ENCODE data around the gene KIF16B.

The KIF16B gene

DNA sequence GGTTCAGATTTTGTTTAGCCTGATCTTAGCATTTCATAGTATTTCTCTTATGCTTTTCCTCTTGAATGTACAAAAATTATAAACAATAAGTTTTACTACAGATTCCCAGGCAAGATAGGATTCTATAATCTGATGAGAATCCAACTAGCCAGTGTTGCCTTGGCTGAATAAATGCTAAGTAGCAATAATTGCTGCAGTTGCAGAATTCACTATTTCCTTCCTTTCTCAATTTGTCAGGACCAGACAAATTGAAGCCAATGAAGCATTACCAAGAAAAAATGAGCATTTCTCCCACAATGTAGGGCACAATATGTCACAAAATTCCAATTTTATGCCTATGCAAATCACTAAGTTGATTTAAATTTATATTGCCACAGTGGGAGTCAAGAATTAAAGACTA, 260.2 kb downstream of the KIF16B start:
- in situ Hi-C loops (cut with MboI; ENCODE audit: low sequenced_read_pairs), result no loop called here
- no peak for DNase-seq (ENCODE audit: low spot score in 2 of 2)

DNA sequence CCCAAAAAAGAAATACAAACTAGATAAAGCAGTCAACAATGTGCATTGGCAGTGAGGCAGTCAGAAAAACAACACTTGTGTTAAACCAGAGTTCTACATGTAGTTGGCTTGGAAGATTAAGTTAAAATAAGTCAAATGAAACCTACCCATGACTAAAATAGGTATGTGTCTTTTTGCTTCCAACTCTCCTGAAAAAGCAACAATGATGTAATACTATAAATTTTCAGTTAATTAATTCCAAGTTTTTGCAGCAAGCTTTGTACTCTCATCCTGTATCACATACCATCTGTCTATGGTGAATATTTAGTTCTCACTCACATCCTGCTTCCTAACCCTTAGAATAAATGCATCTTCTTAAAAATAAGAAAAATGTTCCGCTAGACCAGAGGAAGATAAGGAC, 261.5 kb downstream of the KIF16B start:
- Histone ChIP-seq H3K9me3 (no peaks in the 10 kb centered on the region; the same call in 1 of the 2 replicates), H3K36me3 (replicated peaks) (no peaks in the 10 kb centered on the region), H3K27me3 (ENCODE audit: low read depth) (no peaks in the 10 kb centered on the region), H3K4me3 (no peak overlapping the region), H3K4me1 (no peaks in the 10 kb centered on the region)
- in situ Hi-C loops (cut with MboI; ENCODE audit: low sequenced_read_pairs), result no loop called here
- no peak for DNase-seq (ENCODE audit: low spot score in 2 of 2)

More for the DNA sequence above, 260.2 kb downstream of the KIF16B start:
- no peaks in the 10 kb centered on the region for H3K27me3 ChIP-seq (ENCODE audit: low read depth)
- no peaks in the 10 kb centered on the region for H3K36me3 ChIP-seq (replicated peaks)
- no peaks in the 10 kb centered on the region for H3K4me1 ChIP-seq
- no peak overlapping the region for H3K4me3 ChIP-seq
- H3K9me3 ChIP-seq, result no peaks in the 10 kb centered on the region; the same call in 1 of the 2 replicates

DNA sequence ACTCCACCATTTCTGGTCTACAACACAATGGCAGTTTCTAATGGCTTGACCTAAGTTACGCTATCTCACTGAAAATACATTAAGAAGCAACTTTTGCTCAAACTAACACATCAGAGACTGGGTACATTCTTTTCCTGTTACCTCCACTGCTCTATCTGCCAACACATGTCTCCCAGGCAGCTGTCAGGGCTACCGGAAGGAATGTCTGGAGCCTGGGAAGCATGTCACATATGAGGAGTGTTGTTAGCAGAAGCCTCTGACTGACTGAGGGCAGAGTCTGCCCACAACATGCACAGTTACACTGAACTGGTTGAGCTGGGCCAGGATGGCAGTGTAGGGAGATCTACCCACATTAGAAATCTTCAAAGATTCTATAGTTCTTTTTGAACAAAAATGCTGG, 264.5 kb downstream of the KIF16B start:
- H3K4me1 ChIP-seq, result no peaks in the 10 kb centered on the region
- no peaks in the 10 kb centered on the region for H3K27me3 ChIP-seq (ENCODE audit: low read depth)
- in situ Hi-C loops (cut with MboI; ENCODE audit: low sequenced_read_pairs), result no loop called here
- no peaks in the 10 kb centered on the region; the same call in 1 of the 2 replicates for H3K9me3 ChIP-seq
- H3K4me3 ChIP-seq, result no peak overlapping the region
- no peaks in the 10 kb centered on the region for H3K36me3 ChIP-seq (replicated peaks)
- DNase-seq (ENCODE audit: low spot score in 2 of 2), result no peak

DNA sequence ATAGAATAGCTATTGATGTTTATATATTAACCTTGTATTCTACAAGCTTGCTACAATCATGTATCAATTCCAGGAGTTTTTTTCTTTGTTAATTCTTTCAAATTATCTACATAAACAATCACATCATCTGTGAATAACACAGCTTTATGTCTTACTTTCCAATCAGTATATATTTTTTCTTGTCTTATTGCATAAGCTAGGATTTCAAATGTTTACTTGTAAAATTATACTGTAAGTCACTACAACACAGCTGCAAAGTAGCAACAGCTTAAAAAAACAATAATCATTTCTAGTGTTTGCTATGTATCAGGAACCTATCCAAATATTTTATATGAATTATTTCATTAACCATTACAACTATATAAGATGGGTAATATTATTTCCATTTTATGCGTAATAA, 270.4 kb downstream of the KIF16B start:
- no peaks in the 10 kb centered on the region for H3K9me3 ChIP-seq
- no peaks in the 10 kb centered on the region for H3K36me3 ChIP-seq (replicated peaks)
- no peak for DNase-seq (ENCODE audit: low spot score in 2 of 2)
- no peak overlapping the region for H3K4me3 ChIP-seq
- no peaks in the 10 kb centered on the region for H3K27me3 ChIP-seq (ENCODE audit: low read depth)
- no peaks in the 10 kb centered on the region for H3K4me1 ChIP-seq
- in situ Hi-C loops (cut with MboI; ENCODE audit: low sequenced_read_pairs), result no loop called here

DNA sequence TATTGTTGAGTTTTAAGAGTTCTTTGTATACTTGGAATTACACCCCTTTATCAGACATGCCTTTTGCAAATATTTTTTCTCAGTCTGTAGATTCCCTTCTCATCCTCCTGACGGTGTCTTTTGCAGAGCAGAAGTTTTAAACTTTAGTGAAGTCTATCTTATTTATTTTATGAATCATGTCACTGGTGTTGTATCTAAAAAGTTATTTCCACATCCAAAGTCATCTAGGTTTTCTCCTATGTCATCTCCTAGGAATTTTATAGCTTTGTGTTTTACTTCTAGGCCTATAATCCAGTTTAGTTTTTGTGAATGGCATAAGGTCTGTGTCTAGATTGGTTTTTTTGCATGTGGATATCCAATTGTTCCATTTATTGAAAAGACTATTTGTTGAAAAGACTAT, 271.3 kb downstream of the KIF16B start:
- Histone ChIP-seq H3K9me3 (no peaks in the 10 kb centered on the region), H3K4me1 (no peaks in the 10 kb centered on the region), H3K4me3 (no peak overlapping the region), H3K36me3 (replicated peaks) (no peaks in the 10 kb centered on the region), H3K27me3 (ENCODE audit: low read depth) (no peaks in the 10 kb centered on the region)
- in situ Hi-C loops (cut with MboI; ENCODE audit: low sequenced_read_pairs), result no loop called here
- no peak for DNase-seq (ENCODE audit: low spot score in 2 of 2)

DNA sequence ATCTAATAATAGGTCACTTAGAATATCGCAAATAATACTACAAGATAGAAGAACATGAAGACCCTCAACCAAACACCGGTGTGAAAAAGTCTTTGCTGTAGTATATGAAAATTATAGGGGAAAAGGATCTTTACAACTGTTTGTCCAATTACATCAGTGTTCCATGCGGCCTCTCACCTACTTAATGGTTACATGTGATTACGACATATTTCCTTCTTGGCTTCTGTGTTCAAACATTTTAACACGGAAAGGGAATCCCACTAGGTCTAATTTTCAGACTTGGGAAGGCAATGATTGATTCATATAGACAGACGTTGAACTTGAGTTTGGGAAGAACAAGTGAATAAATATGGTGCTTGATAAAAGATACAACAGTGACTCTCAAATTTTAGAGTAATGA, 273.4 kb downstream of the KIF16B start:
- in situ Hi-C loops (cut with MboI; ENCODE audit: low sequenced_read_pairs), result no loop called here
- Histone ChIP-seq H3K4me3 (no peak overlapping the region), H3K9me3 (no peaks in the 10 kb centered on the region), H3K36me3 (replicated peaks) (no peaks in the 10 kb centered on the region), H3K4me1 (no peaks in the 10 kb centered on the region), H3K27me3 (ENCODE audit: low read depth) (no peaks in the 10 kb centered on the region)
- no peak for DNase-seq (ENCODE audit: low spot score in 2 of 2)

DNA sequence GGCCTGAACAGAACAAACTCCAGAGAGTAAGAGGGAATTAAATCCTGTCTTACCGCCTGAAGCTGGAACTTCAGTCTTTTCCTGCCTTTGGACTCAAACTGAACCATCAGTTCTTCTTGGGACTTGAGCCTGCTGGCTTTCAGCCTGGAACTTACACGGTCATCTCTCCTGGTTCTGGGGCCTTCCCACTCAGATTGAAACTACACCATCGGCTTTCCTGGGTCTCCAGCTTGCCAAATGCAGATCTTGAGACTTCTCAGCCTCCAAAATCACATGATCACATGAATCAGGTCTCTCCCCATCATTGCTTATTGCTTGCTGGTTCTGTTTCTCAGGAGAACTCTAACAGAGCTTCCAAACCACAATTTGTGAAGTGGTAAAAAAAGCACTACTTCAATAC, 276.3 kb downstream of the KIF16B start:
- DNase-seq (ENCODE audit: low spot score in 2 of 2), result no peak
- in situ Hi-C loops (cut with MboI; ENCODE audit: low sequenced_read_pairs), result no loop called here
- no peaks in the 10 kb centered on the region for H3K4me1 ChIP-seq
- no peaks in the 10 kb centered on the region for H3K36me3 ChIP-seq (replicated peaks)
- H3K27me3 ChIP-seq (ENCODE audit: low read depth), result no peaks in the 10 kb centered on the region
- H3K9me3 ChIP-seq, result no peaks in the 10 kb centered on the region
- no peak overlapping the region for H3K4me3 ChIP-seq

DNA sequence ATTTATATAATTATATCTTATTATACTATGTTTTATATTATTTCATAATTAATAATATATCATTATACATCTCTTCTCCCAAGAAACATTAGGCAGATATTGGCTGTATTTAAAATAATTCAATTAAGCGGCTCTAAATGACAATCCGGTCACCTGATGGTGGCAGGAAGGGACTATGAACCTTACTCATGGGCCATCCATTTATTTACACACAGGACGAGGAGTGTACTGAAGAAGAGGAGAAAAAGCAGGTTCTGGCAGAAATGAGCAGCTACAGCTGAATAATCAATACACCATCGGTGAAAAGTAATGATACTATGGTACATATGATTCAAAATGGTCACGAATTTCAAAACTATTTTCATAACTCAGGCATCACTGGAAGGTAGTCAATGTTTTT, 277.7 kb downstream of the KIF16B start:
- Histone ChIP-seq H3K4me1 (no peaks in the 10 kb centered on the region), H3K27me3 (ENCODE audit: low read depth) (no peaks in the 10 kb centered on the region), H3K4me3 (no peak overlapping the region), H3K9me3 (no peaks in the 10 kb centered on the region), H3K36me3 (replicated peaks) (no peaks in the 10 kb centered on the region)
- in situ Hi-C loops (cut with MboI; ENCODE audit: low sequenced_read_pairs), result no loop called here
- DNase-seq (ENCODE audit: low spot score in 2 of 2), result no peak

DNA sequence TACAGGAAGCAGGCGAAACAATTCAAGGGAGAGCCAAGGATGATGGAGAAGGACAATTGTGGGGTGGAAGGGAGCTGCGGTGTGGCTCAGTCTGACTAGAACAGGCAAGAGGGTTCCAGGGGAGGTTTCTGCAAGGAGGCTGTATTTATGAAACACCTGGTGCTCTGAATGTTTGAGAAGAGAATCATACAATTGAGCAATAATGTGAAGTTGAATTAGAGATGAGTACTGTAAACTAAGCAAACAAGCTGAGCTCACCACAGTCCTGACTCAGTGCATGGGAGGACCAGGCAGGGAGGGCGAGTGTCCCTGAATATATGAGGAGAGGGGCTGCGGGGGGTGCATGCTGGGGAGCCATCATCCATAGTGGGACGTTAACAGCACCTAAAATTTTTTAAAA, 279.7 kb downstream of the KIF16B start:
- in situ Hi-C loops (cut with MboI; ENCODE audit: low sequenced_read_pairs), result no loop called here
- no peaks in the 10 kb centered on the region for H3K27me3 ChIP-seq (ENCODE audit: low read depth)
- H3K36me3 ChIP-seq (replicated peaks), result no peaks in the 10 kb centered on the region
- H3K4me3 ChIP-seq, result no peak overlapping the region
- DNase-seq (ENCODE audit: low spot score in 2 of 2), result no peak
- H3K4me1 ChIP-seq, result no peaks in the 10 kb centered on the region
- H3K9me3 ChIP-seq, result no peaks in the 10 kb centered on the region

DNA sequence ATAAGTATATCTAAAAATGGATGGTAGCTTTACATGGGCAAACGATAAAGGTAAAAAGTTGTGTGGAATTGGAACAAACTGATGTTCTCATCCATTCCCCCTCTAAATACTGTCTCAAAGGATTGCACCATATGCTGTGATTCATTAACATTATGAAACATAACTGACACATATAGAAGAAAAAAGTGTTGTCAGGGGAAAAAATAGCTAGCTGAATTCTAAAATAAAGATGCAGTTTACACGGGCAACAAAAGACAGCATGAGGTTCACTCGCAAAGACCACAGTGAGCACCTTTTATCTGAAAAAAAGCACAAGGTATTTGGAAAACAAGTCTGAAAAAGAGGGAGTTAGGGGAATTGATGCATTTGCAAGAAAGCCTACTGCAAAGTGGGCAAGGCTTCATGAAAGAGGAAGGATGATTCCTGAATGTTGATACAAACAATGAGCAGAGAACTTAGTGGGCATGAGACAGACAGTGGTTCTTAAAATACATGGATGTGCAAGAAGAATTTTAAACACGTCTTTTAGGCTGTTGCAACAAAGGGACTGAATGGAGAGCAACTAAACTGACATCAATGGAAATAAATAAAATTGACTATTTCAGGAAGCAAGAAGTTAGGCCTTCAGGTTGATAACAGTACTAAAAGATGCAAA, 280.9 kb downstream of the KIF16B start:
- Histone ChIP-seq H3K4me3 (no peak overlapping the region), H3K27me3 (ENCODE audit: low read depth) (no peaks in the 10 kb centered on the region), H3K36me3 (replicated peaks) (no peaks in the 10 kb centered on the region), H3K9me3 (no peaks in the 10 kb centered on the region), H3K4me1 (no peaks in the 10 kb centered on the region)
- no peak for DNase-seq (ENCODE audit: low spot score in 2 of 2)
- in situ Hi-C loops (cut with MboI; ENCODE audit: low sequenced_read_pairs), result no loop called here

DNA sequence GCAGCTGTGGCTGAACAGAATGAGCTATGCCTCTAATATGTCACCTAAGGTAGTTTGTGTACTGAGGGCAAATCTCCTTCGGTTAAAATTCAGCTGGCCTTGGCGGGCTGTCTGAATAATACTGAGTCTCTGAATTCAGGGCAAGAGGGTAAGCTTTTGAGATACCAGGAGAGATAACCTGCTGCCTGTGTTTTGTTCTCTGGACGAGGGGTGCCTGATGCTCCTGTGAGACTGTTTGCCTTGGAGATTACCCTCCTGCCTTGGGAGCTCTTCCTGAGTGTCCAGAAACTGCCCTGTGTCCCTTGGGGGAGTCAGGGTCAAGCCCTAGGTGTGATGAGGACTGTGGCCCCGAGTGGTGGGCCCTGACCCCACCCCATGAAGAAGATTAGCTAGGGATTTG, 282.9 kb downstream of the KIF16B start:
- no peaks in the 10 kb centered on the region for H3K4me1 ChIP-seq
- H3K9me3 ChIP-seq, result no peaks in the 10 kb centered on the region
- no peaks in the 10 kb centered on the region for H3K36me3 ChIP-seq (replicated peaks)
- H3K27me3 ChIP-seq (ENCODE audit: low read depth), result no peaks in the 10 kb centered on the region
- H3K4me3 ChIP-seq, result no peak overlapping the region
- in situ Hi-C loops (cut with MboI; ENCODE audit: low sequenced_read_pairs), result no loop called here
- DNase-seq (ENCODE audit: low spot score in 2 of 2), result no peak

DNA sequence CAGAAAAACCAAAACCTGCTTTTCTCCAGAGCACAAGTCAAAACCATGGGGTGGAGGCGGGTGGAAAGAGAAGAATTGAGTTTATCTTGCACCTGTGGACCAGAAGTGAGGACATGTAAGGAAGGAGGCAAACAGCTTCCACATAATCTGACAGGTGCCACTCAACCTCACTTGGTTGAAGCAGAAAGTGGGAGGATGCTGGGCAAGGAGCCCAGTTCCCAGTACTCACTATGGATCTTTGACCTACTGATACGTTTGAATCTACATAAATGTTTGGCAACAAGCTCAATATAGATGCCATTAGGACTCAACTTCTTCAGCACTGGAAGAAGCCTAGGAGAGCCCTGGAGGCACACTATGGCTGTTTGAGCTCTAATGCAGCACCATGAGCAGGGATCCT, 285.5 kb downstream of the KIF16B start:
- no peaks in the 10 kb centered on the region for H3K9me3 ChIP-seq
- DNase-seq (ENCODE audit: low spot score in 2 of 2), result no peak
- no peaks in the 10 kb centered on the region for H3K27me3 ChIP-seq (ENCODE audit: low read depth)
- no peaks in the 10 kb centered on the region for H3K36me3 ChIP-seq (replicated peaks)
- H3K4me3 ChIP-seq, result no peak overlapping the region
- no peaks in the 10 kb centered on the region for H3K4me1 ChIP-seq
- in situ Hi-C loops (cut with MboI; ENCODE audit: low sequenced_read_pairs), result no loop called here

DNA sequence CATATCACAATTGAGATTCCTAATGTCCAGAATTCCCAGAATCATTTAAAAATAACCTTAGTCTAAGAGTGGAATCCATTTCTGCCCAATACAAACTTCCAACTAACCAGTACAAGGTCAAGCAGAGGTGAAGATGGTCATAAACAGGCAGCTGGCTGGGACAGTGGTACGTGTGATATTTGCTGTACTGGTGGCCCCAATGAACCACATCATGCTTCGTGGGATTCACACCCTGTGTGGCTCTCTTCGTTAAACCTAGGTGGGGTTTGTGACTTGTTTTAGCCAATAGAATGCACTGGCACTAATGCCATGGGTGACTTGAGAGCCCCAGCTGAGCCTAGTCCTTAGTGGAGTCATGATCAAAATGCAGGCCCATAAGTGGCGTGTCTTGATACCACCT, 286.6 kb downstream of the KIF16B start:
- no peak for DNase-seq (ENCODE audit: low spot score in 2 of 2)
- no peaks in the 10 kb centered on the region for H3K36me3 ChIP-seq (replicated peaks)

DNA sequence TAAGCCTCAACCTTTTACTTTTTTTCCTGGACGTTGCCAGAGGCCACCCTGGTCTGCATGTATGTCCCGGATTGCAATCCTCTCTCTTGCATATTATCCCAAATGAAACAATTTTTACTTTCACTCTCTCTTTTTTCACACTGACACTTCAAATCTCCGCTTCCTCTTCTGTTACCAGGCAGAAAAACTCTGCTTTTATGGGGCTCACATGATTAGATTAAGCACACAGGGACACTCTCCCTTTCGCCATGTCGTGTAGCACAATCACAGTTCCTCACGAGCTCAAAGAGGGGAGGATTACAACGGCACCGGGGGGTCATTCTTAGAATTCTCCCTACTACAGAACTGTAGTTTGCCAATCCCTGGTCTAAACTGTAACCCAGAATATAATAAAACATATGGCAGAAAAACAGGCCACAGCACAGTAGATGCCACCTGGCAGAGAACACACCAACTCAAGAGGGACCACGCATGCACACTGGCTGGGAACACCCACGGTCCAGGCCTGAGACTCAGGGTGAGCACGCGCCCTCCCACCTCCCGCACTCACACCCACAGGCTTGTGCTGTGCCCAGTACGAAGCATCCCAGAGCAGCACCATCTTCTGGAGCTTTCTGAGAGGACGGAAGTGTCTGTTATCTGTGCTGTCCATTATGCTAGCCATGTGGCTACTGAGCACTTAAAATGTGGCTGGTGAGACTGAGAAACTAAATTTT, 288.7 kb downstream of the KIF16B start:
- DNase-seq (ENCODE audit: low spot score in 2 of 2), result no peak
- H3K36me3 ChIP-seq (replicated peaks), result no peaks in the 10 kb centered on the region
- H3K4me3 ChIP-seq, result no peak overlapping the region
- no peaks in the 10 kb centered on the region for H3K4me1 ChIP-seq
- no peaks in the 10 kb centered on the region for H3K27me3 ChIP-seq (ENCODE audit: low read depth)
- H3K9me3 ChIP-seq, result no peaks in the 10 kb centered on the region
- in situ Hi-C loops (cut with MboI; ENCODE audit: low sequenced_read_pairs), result no loop called here

More for the DNA sequence above, 286.6 kb downstream of the KIF16B start:
- Histone ChIP-seq H3K4me3 (no peak overlapping the region), H3K4me1 (no peaks in the 10 kb centered on the region), H3K27me3 (ENCODE audit: low read depth) (no peaks in the 10 kb centered on the region), H3K9me3 (no peaks in the 10 kb centered on the region)
- in situ Hi-C loops (cut with MboI; ENCODE audit: low sequenced_read_pairs), result no loop called here

Data from HAP-1 (cell line).